ENCODE data around the gene MUL1.

- TF ChIP-seq EZH2 (IDR thresholded peaks at IDR 0.05; ENCODE audit: insufficient read depth, poor library complexity, severe bottlenecking) (no peak), EZH2phosphoT487 (IDR thresholded peaks at IDR 0.05; ENCODE audit: insufficient read depth, low read depth) (no peak)
These were observed 34.1 kb downstream of the MUL1 start for GRCh38 chr1:20473894-20474293.

Measured in GM23248 (cell line).